GM12878 (cell line): ENCODE measurements around the gene TAMALIN. TPM values are rescaled to one million over a fixed set of nuclear protein-coding genes. Genes with fewer than 3 reads are reported as not detected.

ENCODE experiments used
- ATAC-seq: fragments of 200-7000 bp; cut with Tn5 transposase; 3 replicates; pipeline ENCODE4 v1.9.1; 2020; ENCODE audit warnings: mild to moderate bottlenecking, moderate library complexity
- BruUV-seq: library from RNA; stranded (reverse); fragments of 400-500 nt; replicated peaks from 2 replicates; lab custom pipeline; 2021; lab: Mats Ljungman, UMichigan
- CTCF ChIA-PET: fragments of 300-600 bp; sonication (Branson Sonifier 250); formaldehyde crosslinking; extraction: SDS; loops from one replicate; lab custom pipeline; 2021; ENCODE audit warnings: inconsistent platforms; lab: Yijun Ruan, JAX
- POLR2A ChIA-PET: fragments of 350-600 bp; formaldehyde crosslinking; extraction: SDS; loops from one replicate; lab custom pipeline; 2021; ENCODE audit warnings: inconsistent platforms; lab: Charles Lee
- RAD21 ChIA-PET: fragments of 300-600 bp; sonication (Branson Sonifier 250); formaldehyde crosslinking; loops from one replicate; lab custom pipeline; 2023; ENCODE audit warnings: antibody characterized with exemption; ENCODE audit not compliant: unreplicated experiment; lab: Charles Lee
- SMC1A ChIA-PET: fragments of 300-600 bp; sonication (Branson Sonifier 250); formaldehyde crosslinking; loops from one replicate; lab custom pipeline; 2023; ENCODE audit not compliant: unreplicated experiment, uncharacterized antibody; lab: Charles Lee
- DNase-seq: peaks from one replicate; pipeline ENCODE4 v3.0.0-alpha.2; 2011; ENCODE audit warnings: low read depth, low spot score
- FAIRE-seq: peaks from 3 replicates; lab custom pipeline; 2011; peaks lifted over from hg19 to GRCh38; lab: Jason Lieb, UNC
- H2AFZ ChIP-seq: 2 replicates; pipeline ENCODE4 v1.6.0; 2011; ENCODE audit warnings: low read depth, low read length, control low read depth; ENCODE audit not compliant: control insufficient read depth
- H3K27ac ChIP-seq: 2 replicates; pipeline ENCODE4 v1.5.1; 2011; ENCODE audit warnings: control low read depth; ENCODE audit not compliant: control insufficient read depth, insufficient read depth
- H3K27me3 ChIP-seq, 2 experiments: replicated peaks in 1 of 2; 2 replicates each; pipeline versions ENCODE4 v1.6.0 to v1.6.1; 2011; ENCODE audit warnings: low read length in 1 of 2; ENCODE audit not compliant: control insufficient read depth in 2 of 2, insufficient read depth in 2 of 2
- H3K36me3 ChIP-seq, 2 experiments: 2 replicates each; pipeline ENCODE4 v1.5.1; 2011; ENCODE audit warnings: low read length in 1 of 2; ENCODE audit not compliant: control insufficient read depth in 2 of 2, insufficient read depth in 2 of 2
- H3K4me1 ChIP-seq: 2 replicates; pipeline ENCODE4 v1.6.1; 2011; ENCODE audit warnings: mild to moderate bottlenecking, low read length, moderate library complexity, mixed read lengths; ENCODE audit not compliant: control insufficient read depth, insufficient read depth
- H3K4me2 ChIP-seq: 2 replicates; pipeline ENCODE4 v1.6.0; 2011; ENCODE audit warnings: control low read depth; ENCODE audit not compliant: control insufficient read depth, insufficient read depth
- H3K4me3 ChIP-seq: fragments of 200-600 bp; sonication (generic); 2 replicates; pipeline ENCODE4 v1.5.1; 2016
- H3K79me2 ChIP-seq: 2 replicates; pipeline ENCODE4 v1.6.0; 2011; ENCODE audit warnings: low read length; ENCODE audit not compliant: control insufficient read depth, insufficient read depth
- H3K9ac ChIP-seq: 2 replicates; pipeline ENCODE4 v1.8.0; 2011; ENCODE audit warnings: low read length, control low read depth, mixed read lengths; ENCODE audit not compliant: control insufficient read depth, insufficient read depth
- H3K9me3 ChIP-seq: replicated peaks from 3 replicates; pipeline ENCODE4 v1.5.1; 2011; ENCODE audit warnings: mild to moderate bottlenecking, low read length; ENCODE audit not compliant: control insufficient read depth, insufficient read depth
- H4K20me1 ChIP-seq: 2 replicates; pipeline ENCODE4 v1.6.0; 2011; ENCODE audit not compliant: control insufficient read depth, insufficient read depth
- IKZF2 ChIP-seq, 2 experiments: fragments of 450-650 bp; IDR thresholded peaks; 2 replicates each; pipeline ENCODE4 v1.6.1; 2017; ENCODE audit warnings: mild to moderate bottlenecking in 2 of 2, moderate library complexity in 2 of 2
- NBN ChIP-seq: fragments of 450-650 bp; IDR thresholded peaks from 2 replicates; pipeline ENCODE4 v1.6.1; 2016
- STAT3 ChIP-seq: IDR thresholded peaks from 2 replicates; pipeline ENCODE4 v1.6.1; 2011; ENCODE audit warnings: low read depth, low read length, improper control_type of control experiment
- SUPT20H ChIP-seq: IDR thresholded peaks from 2 replicates; pipeline ENCODE4 v1.6.1; 2011; ENCODE audit warnings: low read depth, mild to moderate bottlenecking, low read length, moderate library complexity, borderline replicate concordance; ENCODE audit not compliant: control insufficient read depth
- WGBS: methylation state at CpG from one replicate; pipeline ENCODE4 v1.1.6; 2016; ENCODE audit warnings: low lambda C conversion rate; ENCODE audit not compliant: insufficient replicate concordance, insufficient coverage; ENCODE audit errors: missing lambda C conversion rate; 5-methylcytosine and 5-hydroxymethylcytosine counted together
- in situ Hi-C: fragments of 300-500 bp; cut with MboI; formaldehyde crosslinking; loops from 9 replicates; pipeline ENCODE4 v1.14.3; 2018; ENCODE audit warnings: mixed read lengths
- intact Hi-C: fragments of 100-400 bp; cut with micrococcal nuclease; formaldehyde crosslinking; loops from one replicate; pipeline ENCODE4 v1.14.2; 2022; ENCODE audit not compliant: unreplicated experiment
- polyA plus RNA-seq, 11 experiments: library from polyadenylated mRNA; depleted of rRNA in 4 of 11; unstranded in 6 of 11; stranded (reverse) in 5 of 11; fragments of >200 nt; fragmentation: Nextera tagmentation in 4 of 11; fragmentation: Illumina TruSeq in 1 of 11; extraction: Ambion mirVana in 4 of 11; extraction: Trizol in 1 of 11; gene quantifications; 1 replicate in 1 of 11; 2 replicates in 10 of 11; pipeline versions ENCODE4 v1.2.1 to v1.2.3, GENCODE V29; 2011 to 2016; ENCODE audit warnings: inconsistent platforms in 2 of 11, missing spikeins in 2 of 11, low read depth in 1 of 11
- total RNA-seq, 4 experiments: library from RNA; depleted of rRNA in 3 of 4; stranded (reverse); fragments of >200 nt in 3 of 4; fragmentation: Illumina TruSeq in 1 of 4; extraction: Trizol in 1 of 4; gene quantifications; 2 replicates each; pipeline versions ENCODE4 v1.2.1 to v1.2.3, GENCODE V29; 2013 to 2021

The TAMALIN gene
- total and polyA plus RNA-seq, 10 of the 15 experiments (the other 5 are each of a cell fraction or from before 2014, with no cell fraction given) = 0.09 to 0.58 (median 0.19) TPM; not detected in 4

DNA sequence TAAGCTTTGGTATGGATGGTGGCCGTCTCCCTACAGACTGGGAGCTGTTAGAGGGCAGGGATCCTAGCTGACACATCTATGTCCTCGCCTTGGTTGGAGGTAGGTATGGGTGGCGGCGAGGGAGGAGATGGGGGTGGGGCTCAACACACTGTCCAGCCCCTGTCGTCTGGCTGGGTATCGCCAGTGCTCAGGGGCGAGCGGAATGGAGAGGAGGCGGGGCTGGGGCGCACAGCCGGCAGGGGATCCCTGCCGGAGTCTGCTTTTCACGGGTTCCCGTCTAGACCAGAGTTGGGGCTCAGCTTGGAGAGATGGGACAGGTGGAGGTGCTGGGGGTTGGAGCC, 16.1 kb downstream of the TAMALIN start:
- H3K4me3 ChIP-seq = peak overlapping the region; percentile 40; the same call in 1 of the 2 replicates
- no peaks in the 10 kb centered on the region for H3K9me3 ChIP-seq
- ATAC-seq (no peak), DNase-seq (no peak), FAIRE-seq (no peak)
- no peaks in the 10 kb centered on the region for H3K36me3 ChIP-seq
- CTCF ChIA-PET = interaction anchor here (0.7 to 15.6 kb wide), 21 partner anchors 9 to 1037 kb away, joined by 3 to 622 read pairs (median 4); partner anchors contain the start of genes SMIM41 and TAMALIN
- H2AFZ ChIP-seq = peak overlapping the region; percentile 59
- TF ChIP-seq NBN = no peak
- no peak for TF ChIP-seq STAT3
- TF ChIP-seq IKZF2 (IDR thresholded peaks at IDR 0.05) = no peak
- TF ChIP-seq SUPT20H = no peak
- no peak overlapping the region for H3K9ac ChIP-seq
- no peaks in the 10 kb centered on the region for H3K79me2 ChIP-seq
- POLR2A ChIA-PET = interaction anchor here (1.0 to 1.3 kb wide), 3 partner anchors 17 to 42 kb away, joined by 3 read pairs; no protein-coding TSS in a partner anchor
- no peak overlapping the region for H3K27ac ChIP-seq
- BruUV-seq = no TSS peak
- H3K27me3 ChIP-seq = peaks cover 0 to 9% of the 10 kb centered on the region in 2 experiments; a peak in 2 of 4 replicates
- 5% methylated on average over 14 of the region's 14 CpGs for WGBS
- in situ Hi-C loops = no loop called here
- H4K20me1 ChIP-seq = no peaks in the 10 kb centered on the region
- SMC1A ChIA-PET = interaction anchor here (0.7 to 13.7 kb wide), 13 partner anchors 10 to 221 kb away, joined by 3 to 322 read pairs (median 6); partner anchors contain the start of genes NR4A1 and TAMALIN
- RAD21 ChIA-PET = interaction anchor here (1.2 to 9.0 kb wide), 10 partner anchors 10 to 99 kb away, joined by 3 to 131 read pairs (median 4); partner anchors contain the start of gene TAMALIN
- intact Hi-C loops = loop anchor here (1.0 to 5.0 kb wide), 3 partner anchors 19 to 131 kb away; no protein-coding TSS in a partner anchor
- H3K4me1 ChIP-seq = peaks cover 21% of the 10 kb centered on the region
- peak overlapping the region; percentile 79 for H3K4me2 ChIP-seq
